Spleen (tissue), 7 donors: ENCODE data around the gene WDR33.

ENCODE experiments used
- CTCF ChIP-seq, 11 experiments: fragments of 200-600 bp in 7 of 11; fragments of 450-650 bp in 4 of 11; sonication (generic) in 4 of 11; IDR thresholded peaks in 8 of 11; conservative IDR thresholded peaks in 3 of 11; 1 replicate in 7 of 11; 2 replicates in 4 of 11; pipeline versions ENCODE4 v1.4.0 to v1.8.0; 2016 to 2021; ENCODE audit warnings: antibody characterized with exemption in 11 of 11, inconsistent platforms in 4 of 11, mild to moderate bottlenecking in 1 of 11
- POLR2AphosphoS5 ChIP-seq, 3 donors: sonication (generic); formaldehyde crosslinking; IDR thresholded peaks; one replicate each; pipeline ENCODE4 v1.5.1; 2017; ENCODE audit warnings: antibody characterized with exemption in 3 of 3
- donor health status: DM: no; HTN: no; CAD: no; lungs with moderate emphysema.
- donor health status: DM: no; HTN: no; CAD: no.
- donor health status: DM: no; HTN: no; CAD: no.

GRCh38 chr2:127810619-127811396 is at the start of gene WDR33:
- TF ChIP-seq CTCF (IDR thresholded peaks at IDR 0.05 in 8 of 11, conservative IDR thresholded peaks at IDR 0.05 in 3 of 11) (peak in 4 of 11 experiments; percentile 12 to 43 (median 39)), POLR2AphosphoS5 (IDR thresholded peaks at IDR 0.05) (peak; percentile 96 to 98 (median 97))
